K562 (cell line): ENCODE data around the gene DOCK3. TPM values are rescaled to one million over a fixed set of nuclear protein-coding genes. Genes with fewer than 3 reads are reported as not detected.

Experiments used
- ATAC-seq: fragments of 200-7000 bp; cut with Tn5 transposase; 3 replicates; pipeline ENCODE4 v1.9.1; 2020; ENCODE audit warnings: moderate library complexity
- BruUV-seq: library from RNA; stranded (reverse); fragments of 400-500 nt; replicated peaks from 2 replicates; lab custom pipeline; 2021; lab: Mats Ljungman, UMichigan
- CTCF ChIA-PET: fragments of 300-600 bp; formaldehyde crosslinking; extraction: SDS; loops from one replicate; lab custom pipeline; 2021; ENCODE audit warnings: low intra/inter-chr PET ratio; lab: Yijun Ruan, JAX
- POLR2A ChIA-PET: fragments of 300-600, 350-650 bp; sonication (Branson Sonifier 250); formaldehyde crosslinking; extraction: SDS; loops from one replicate; lab custom pipeline; 2021; ENCODE audit warnings: antibody characterized with exemption, inconsistent platforms; lab: Yijun Ruan, JAX
- DNase-seq, 4 experiments: peaks; one replicate each; pipeline versions ENCODE4 v3.0.0 to v3.0.0-alpha.2; 2011 to 2018; ENCODE audit warnings: low spot score in 3 of 4, mixed read lengths in 3 of 4; ENCODE audit errors: extremely low read depth in 1 of 4
- FAIRE-seq: peaks from 2 replicates; lab custom pipeline; 2011; peaks lifted over from hg19 to GRCh38; lab: Jason Lieb, UNC
- H2AFZ ChIP-seq: 2 replicates; pipeline ENCODE4 v1.6.0; 2011; ENCODE audit warnings: low read depth, low read length, control low read depth, inconsistent platforms
- H3K27ac ChIP-seq: fragments of 200-600 bp; 3 replicates; pipeline ENCODE4 v1.8.0; 2011; ENCODE audit warnings: low read depth, mild to moderate bottlenecking, control low read depth, inconsistent platforms, low read length, moderate library complexity, mixed read lengths; ENCODE audit errors: extremely low read depth
- H3K27me3 ChIP-seq, 2 experiments: fragments of 300-600 bp in 1 of 2; 2 replicates in 1 of 2; 3 replicates in 1 of 2; pipeline versions ENCODE4 v1.6.0 to v1.8.0; 2011; ENCODE audit warnings: inconsistent platforms in 2 of 2, low read length in 2 of 2, mild to moderate bottlenecking in 1 of 2, mixed read lengths in 1 of 2, moderate library complexity in 1 of 2; ENCODE audit not compliant: control insufficient read depth in 2 of 2, insufficient read depth in 2 of 2
- H3K36me3 ChIP-seq: fragments of 300-600 bp; 3 replicates; pipeline ENCODE4 v1.8.0; 2011; ENCODE audit warnings: mild to moderate bottlenecking, low read length, inconsistent platforms; ENCODE audit not compliant: control insufficient read depth, insufficient read depth
- H3K4me1 ChIP-seq, 2 experiments: fragments of 200-600 bp in 1 of 2; replicated peaks in 1 of 2; 2 replicates in 1 of 2; 3 replicates in 1 of 2; pipeline versions ENCODE4 v1.5.1 to v1.8.0; 2011; ENCODE audit warnings: inconsistent platforms in 2 of 2, low read length in 2 of 2, mild to moderate bottlenecking in 1 of 2, mixed read lengths in 1 of 2, moderate library complexity in 1 of 2; ENCODE audit not compliant: control insufficient read depth in 2 of 2, insufficient read depth in 2 of 2
- H3K4me2 ChIP-seq: 2 replicates; pipeline ENCODE4 v1.6.1; 2011; ENCODE audit warnings: low read length, control low read depth, inconsistent platforms, mixed read lengths; ENCODE audit not compliant: insufficient read depth
- H3K4me3 ChIP-seq: fragments of 200-600 bp; sonication (generic), shearing (Covaris generic); 2 replicates; pipeline ENCODE4 v1.5.1; 2016; ENCODE audit warnings: control low read depth, inconsistent platforms
- H3K79me2 ChIP-seq: fragments of 200-600 bp; 3 replicates; pipeline ENCODE4 v1.8.0; 2011; ENCODE audit warnings: low read length, inconsistent platforms; ENCODE audit not compliant: control insufficient read depth, insufficient read depth
- H3K9ac ChIP-seq, 2 experiments: 2 replicates each; pipeline versions ENCODE4 v1.6.0 to v1.6.1; 2011; ENCODE audit warnings: low read depth in 2 of 2, low read length in 2 of 2, control low read depth in 1 of 2, inconsistent platforms in 1 of 2, mild to moderate bottlenecking in 1 of 2, mixed read lengths in 1 of 2; ENCODE audit not compliant: insufficient read depth in 1 of 2
- H3K9me1 ChIP-seq: one replicate; pipeline ENCODE4 v1.6.0; 2011; ENCODE audit warnings: inconsistent platforms, mild to moderate bottlenecking, low read length, moderate library complexity; ENCODE audit not compliant: control insufficient read depth, insufficient read depth
- H3K9me3 ChIP-seq: replicated peaks from 2 replicates; pipeline ENCODE4 v1.5.1; 2011; ENCODE audit warnings: low read depth, low read length, inconsistent platforms; ENCODE audit not compliant: control insufficient read depth, insufficient read depth
- H4K20me1 ChIP-seq: replicated peaks from 2 replicates; pipeline ENCODE4 v1.6.1; 2011; ENCODE audit warnings: low read length, inconsistent platforms, mixed read lengths; ENCODE audit not compliant: control insufficient read depth, insufficient read depth
- EGR1 ChIP-seq: fragments of 450-650 bp; conservative IDR thresholded peaks from 2 replicates; pipeline ENCODE4 v1.6.1; 2017; ENCODE audit warnings: mild to moderate bottlenecking
- FOXJ2 ChIP-seq: fragments of 200-800 bp; sonication (Bioruptor generic); IDR thresholded peaks from 2 replicates; pipeline ENCODE4 v1.6.1; 2016; ENCODE audit warnings: missing genetic modification characterization, missing compliant biosample characterization
- GATAD2A ChIP-seq: fragments of 450-650 bp; IDR thresholded peaks from 2 replicates; pipeline ENCODE4 v1.6.1; 2017
- HIVEP1 ChIP-seq: fragments of 250-450 bp; sonication (Bioruptor Pico); IDR thresholded peaks from 2 replicates; pipeline ENCODE4 v1.4.0; 2020; ENCODE audit warnings: mild to moderate bottlenecking
- MAFG ChIP-seq: fragments of 450-650 bp; conservative IDR thresholded peaks from 2 replicates; pipeline ENCODE4 v1.6.1; 2016; ENCODE audit warnings: missing genetic modification characterization, missing compliant biosample characterization
- MYBL2 ChIP-seq, 2 experiments: fragments of 450-650 bp in 1 of 2; sonication (generic) in 1 of 2; formaldehyde crosslinking in 1 of 2; IDR thresholded peaks; 2 replicates each; pipeline versions ENCODE4 v1.6.1 to v1.8.1; 2017 to 2022; ENCODE audit warnings: borderline replicate concordance in 1 of 2, inconsistent platforms in 1 of 2, low read depth in 1 of 2, mild to moderate bottlenecking in 1 of 2, missing genetic modification reagents in 1 of 2, moderate library complexity in 1 of 2
- PHB2 ChIP-seq: fragments of 450-650 bp; IDR thresholded peaks from 2 replicates; pipeline ENCODE4 v1.6.1; 2017; ENCODE audit warnings: low read depth
- PURB ChIP-seq: sonication (generic); formaldehyde crosslinking; IDR thresholded peaks from 2 replicates; pipeline ENCODE4 v1.9.0; 2021; ENCODE audit warnings: low read depth, mild to moderate bottlenecking, missing genetic modification reagents
- ZBTB11 ChIP-seq, 3 experiments: fragments of 200-800 bp in 1 of 3; fragments of 250-450 bp in 1 of 3; fragments of 450-650 bp in 1 of 3; sonication (Bioruptor Pico) in 1 of 3; sonication (Bioruptor generic) in 1 of 3; formaldehyde crosslinking in 1 of 3; IDR thresholded peaks; 2 replicates each; pipeline versions ENCODE4 v1.6.1 to v1.8.0; 2016 to 2022; ENCODE audit warnings: mild to moderate bottlenecking in 2 of 3, missing genetic modification characterization in 2 of 3, missing compliant biosample characterization in 1 of 3, moderate library complexity in 1 of 3
- ZBTB34 ChIP-seq: fragments of 250-450 bp; sonication (Bioruptor Pico); IDR thresholded peaks from 2 replicates; pipeline ENCODE4 v1.8.0; 2021; ENCODE audit warnings: mild to moderate bottlenecking, moderate library complexity
- ZKSCAN1 ChIP-seq: fragments of 150-350 bp; IDR thresholded peaks from 2 replicates; pipeline ENCODE4 v1.6.1; 2016; ENCODE audit warnings: low read depth, low read length
- ZNF165 ChIP-seq: fragments of 250-450 bp; sonication (Bioruptor Pico); IDR thresholded peaks from 2 replicates; pipeline ENCODE4 v1.4.0; 2020; ENCODE audit warnings: borderline replicate concordance
- ZNF263 ChIP-seq: sonication (generic); formaldehyde crosslinking; IDR thresholded peaks from 2 replicates; pipeline ENCODE4 v1.8.0; 2022; ENCODE audit warnings: mild to moderate bottlenecking, missing genetic modification reagents, borderline replicate concordance
- ZNF551 ChIP-seq: fragments of 250-450 bp; sonication (Bioruptor Pico); IDR thresholded peaks from 2 replicates; pipeline ENCODE4 v1.5.0; 2021; ENCODE audit warnings: mild to moderate bottlenecking, moderate library complexity
- WGBS: fragments of 100-300 bp; shearing (Covaris generic); methylation state at CpG from one replicate; pipeline ENCODE4 v1.1.6; 2016; ENCODE audit warnings: low coverage, mixed read lengths; ENCODE audit not compliant: insufficient coverage; ENCODE audit errors: missing lambda C conversion rate; 5-methylcytosine and 5-hydroxymethylcytosine counted together
- in situ Hi-C: fragments of 300-500 bp; cut with MboI; formaldehyde crosslinking; loops from 4 replicates; pipeline ENCODE4 v1.15.0; 2018; ENCODE audit warnings: inconsistent platforms, mixed read lengths
- intact Hi-C: fragments of 100-400 bp; cut with micrococcal nuclease; formaldehyde crosslinking; loops from 2 replicates; pipeline ENCODE4 v1.14.2; 2022
- polyA plus RNA-seq, 8 experiments: library from polyadenylated mRNA; depleted of rRNA in 4 of 8; stranded (reverse) in 5 of 8; unstranded in 3 of 8; fragments of >200 nt; fragmentation: Nextera tagmentation in 2 of 8; fragmentation: Illumina TruSeq in 1 of 8; extraction: Ambion mirVana in 2 of 8; extraction: Trizol in 1 of 8; gene quantifications; 2 replicates each; pipeline versions ENCODE4 v1.2.1 to v1.2.3, GENCODE V29; 2011 to 2014; ENCODE audit warnings: inconsistent platforms in 1 of 8, missing spikeins in 1 of 8
- total RNA-seq, 7 experiments: library from RNA; depleted of rRNA in 6 of 7; stranded (reverse); fragments of >200 nt in 6 of 7; fragmentation: Illumina TruSeq in 2 of 7; extraction: Trizol in 2 of 7; gene quantifications; 2 replicates each; pipeline versions ENCODE4 v1.2.1 to v1.2.3, GENCODE V29; 2011 to 2021; ENCODE audit warnings: low replicate concordance in 1 of 7
- TF ChIP-seq, protein P1 (sequence below): IDR thresholded peaks from 3 replicates; pipeline ENCODE4 v1.6.1; 2011; ENCODE audit warnings: borderline replicate concordance, mild to moderate bottlenecking; ENCODE audit not compliant: insufficient read length, insufficient read depth

The DOCK3 gene
- total and polyA plus RNA-seq, 9 of the 15 experiments (the other 6 are each of a cell fraction or from before 2014, with no cell fraction given), result under 0.01 to 0.03 (median 0.01) TPM; not detected in 4

DNA sequence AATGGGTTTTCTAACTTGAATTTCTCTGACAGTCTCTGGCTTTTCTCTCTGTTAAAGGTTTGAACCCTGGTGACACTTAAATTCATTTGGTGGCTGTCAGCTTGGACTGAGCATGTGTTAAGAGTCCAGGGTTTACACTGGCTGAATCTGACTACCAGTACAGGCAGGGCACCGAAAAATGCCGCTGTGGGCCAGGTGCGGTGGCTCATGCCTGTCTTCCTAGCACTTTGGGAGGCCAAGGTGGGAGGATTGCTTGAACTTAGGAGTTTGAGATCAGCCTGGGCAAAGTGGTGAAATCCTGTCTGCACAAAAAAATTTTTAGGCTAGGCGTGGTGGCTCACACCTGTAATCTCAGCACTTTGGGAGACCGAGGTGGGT, 712.1 kb downstream of the DOCK3 start:
- intact Hi-C loops, result loop anchor here (5.0 to 10.0 kb wide), 2 partner anchors 295 to 772 kb away; partner anchors contain the start of genes CISH and MAPKAPK3
- Histone ChIP-seq H3K9me1 (peaks cover 14% of the 10 kb centered on the region), H3K4me2 (peak overlapping the region; percentile 83; the same call in 1 of the 2 replicates), H3K9me3 (no peaks in the 10 kb centered on the region), H3K36me3 (peaks cover 38% of the 10 kb centered on the region), H3K27ac (peak overlapping the region; percentile 25; the same call in 1 of the 3 replicates), H4K20me1 (peaks cover 14% of the 10 kb centered on the region; the same call in 1 of the 2 replicates), H3K4me3 (peak overlapping the region; percentile 82; the same call in 1 of the 2 replicates), H3K27me3 (no peaks in the 10 kb centered on the region), H3K79me2 (peaks cover 44% of the 10 kb centered on the region), H3K9ac (peak overlapping the region; percentile 77 to 78; a peak in 2 of 4 replicates), H2AFZ (no peak overlapping the region), H3K4me1 (peaks cover 18 to 26% of the 10 kb centered on the region in 2 experiments)
- ATAC-seq (no peak), DNase-seq (no peak), FAIRE-seq (no peak)
- BruUV-seq, result no TSS peak
- in situ Hi-C loops, result no loop called here
- 90% methylated on average over 3 of the region's 5 CpGs for WGBS
- POLR2A ChIA-PET, result interaction anchor here (0.6 to 1.6 kb wide), 2 partner anchors 10 to 99 kb away, joined by 3 to 4 read pairs; no protein-coding TSS in a partner anchor
- CTCF ChIA-PET, result interaction anchor here (0.7 kb wide), 1 partner anchor 381 kb away, joined by 4 read pairs; no protein-coding TSS in a partner anchor
- TF ChIP-seq HIVEP1 (CRISPR knock-in tag), result no peak
- no peak for TF ChIP-seq PURB
- TF ChIP-seq PHB2, result no peak
- TF ChIP-seq ZNF263 (CRISPR knock-in tag), result no peak
- no peak for TF ChIP-seq ZBTB34 (CRISPR knock-in tag)
- TF ChIP-seq FOXJ2 (tag), result no peak
- no peak for TF ChIP-seq ZNF551
- TF ChIP-seq MAFG (tag), result no peak
- no peak for TF ChIP-seq GATAD2A
- no peak for TF ChIP-seq MYBL2 (IDR thresholded peaks at IDR 0.05; ENCODE audit: low read depth)
- no peak for TF ChIP-seq MYBL2 (CRISPR knock-in tag; IDR thresholded peaks at IDR 0.05; ENCODE audit: borderline replicate concordance)
- TF ChIP-seq ZNF165 (CRISPR knock-in tag), result no peak
- no peak for TF ChIP-seq ZKSCAN1
- no peak for TF ChIP-seq ZBTB11 (CRISPR knock-in tag; IDR thresholded peaks at IDR 0.05)
- TF ChIP-seq EGR1, result no peak
- TF ChIP-seq, protein P1, sequence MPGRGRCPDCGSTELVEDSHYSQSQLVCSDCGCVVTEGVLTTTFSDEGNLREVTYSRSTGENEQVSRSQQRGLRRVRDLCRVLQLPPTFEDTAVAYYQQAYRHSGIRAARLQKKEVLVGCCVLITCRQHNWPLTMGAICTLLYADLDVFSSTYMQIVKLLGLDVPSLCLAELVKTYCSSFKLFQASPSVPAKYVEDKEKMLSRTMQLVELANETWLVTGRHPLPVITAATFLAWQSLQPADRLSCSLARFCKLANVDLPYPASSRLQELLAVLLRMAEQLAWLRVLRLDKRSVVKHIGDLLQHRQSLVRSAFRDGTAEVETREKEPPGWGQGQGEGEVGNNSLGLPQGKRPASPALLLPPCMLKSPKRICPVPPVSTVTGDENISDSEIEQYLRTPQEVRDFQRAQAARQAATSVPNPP, result no peak
